Measurements from ENCODE around the gene NUP98. TPM values are rescaled to one million over a fixed set of nuclear protein-coding genes. Genes with fewer than 3 reads are reported as not detected.

Gene NUP98
- polyA plus RNA-seq, 3 donors = 19.6 to 76.2 (median 28.5) TPM

- no peak for TF ChIP-seq CTCF (IDR thresholded peaks at IDR 0.05)
- Histone ChIP-seq H3K4me2 (replicated peaks; ENCODE audit: extremely low read depth, low read length, poor library complexity, severe bottlenecking) (no peak overlapping the region), H2AFZ (ENCODE audit: insufficient read depth, low read depth, low read length, poor library complexity, severe bottlenecking) (no peak overlapping the region), H3K36me3 (replicated peaks in 1 of 2; ENCODE audit: control insufficient read depth in 1 of 2, insufficient read depth in 2 of 2, low read length in 2 of 2) (no peaks in the 10 kb centered on the region), H3K27me3 (ENCODE audit: control insufficient read depth in 2 of 2, insufficient read depth in 2 of 2, low read length in 2 of 2) (peaks cover 8 to 22% of the 10 kb centered on the region in 2 donors), H3K79me2 (ENCODE audit: insufficient read depth, low read length) (no peaks in the 10 kb centered on the region), H4K20me1 (ENCODE audit: insufficient read depth, low read length) (no peaks in the 10 kb centered on the region), H3K9ac (ENCODE audit: insufficient read depth, low read length, poor library complexity, severe bottlenecking) (no peak overlapping the region), H3K4me3 (replicated peaks in 1 of 3; ENCODE audit: low read depth in 2 of 3, low read length in 3 of 3) (no peak overlapping the region), H3K27ac (ENCODE audit: low read depth in 1 of 2, low read length in 2 of 2) (no peak overlapping the region), H3K4me1 (ENCODE audit: control insufficient read depth in 1 of 2, insufficient read depth in 2 of 2, low read length in 2 of 2) (peaks cover 10 to 23% of the 10 kb centered on the region in 2 donors), H3K9me3 (replicated peaks in 1 of 2; ENCODE audit: control insufficient read depth in 1 of 2, insufficient read depth in 1 of 2, low read length in 2 of 2) (no peaks in the 10 kb centered on the region)
- peaks cover 5 to 24% of the 10 kb centered on the region in 2 donors for H3K36me3 Mint-ChIP-seq
- H3K27ac Mint-ChIP-seq = peak overlapping the region in 1 of 7 donors; percentile 52
- H3K9me3 Mint-ChIP-seq = peaks cover 0 to 6% (median 0%) of the 10 kb centered on the region in 7 donors
- 100% methylated on average over 2 of the region's 5 CpGs for WGBS (ENCODE audit: insufficient coverage)
- intact Hi-C loops (cut with micrococcal nuclease) = no loop called here
- peaks cover 14 to 25% (median 16%) of the 10 kb centered on the region in 3 donors for H3K27me3 Mint-ChIP-seq (ENCODE audit: low read depth in 3 of 3)
- peaks cover 31% of the 10 kb centered on the region for H3K4me1 Mint-ChIP-seq
- H3K4me3 Mint-ChIP-seq = no peak overlapping the region
- no peak for DNase-seq
Observed at GRCh38 chr11:3638513-3638912, 158.8 kb downstream of the NUP98 start.

GRCh38 chr11:3637201-3637600 is 160.2 kb downstream of the NUP98 start:
- no peaks in the 10 kb centered on the region for H4K20me1 ChIP-seq (ENCODE audit: insufficient read depth, low read length)
- WGBS (ENCODE audit: insufficient coverage) = 89% methylated on average over 7 of the region's 13 CpGs
- intact Hi-C loops (cut with micrococcal nuclease) = no loop called here

More at GRCh38 chr11:3637201-3637600, 160.2 kb downstream of the NUP98 start:
- Histone ChIP-seq H3K4me1 (ENCODE audit: control insufficient read depth in 1 of 2, insufficient read depth in 2 of 2, low read length in 2 of 2) (peaks cover 3 to 11% of the 10 kb centered on the region in 2 donors), H3K36me3 (replicated peaks in 1 of 2; ENCODE audit: control insufficient read depth in 1 of 2, insufficient read depth in 2 of 2, low read length in 2 of 2) (no peaks in the 10 kb centered on the region), H3K9me3 (replicated peaks in 1 of 2; ENCODE audit: control insufficient read depth in 1 of 2, insufficient read depth in 1 of 2, low read length in 2 of 2) (no peaks in the 10 kb centered on the region), H3K4me3 (replicated peaks in 1 of 3; ENCODE audit: low read depth in 2 of 3, low read length in 3 of 3) (no peak overlapping the region), H3K79me2 (ENCODE audit: insufficient read depth, low read length) (no peaks in the 10 kb centered on the region), H2AFZ (ENCODE audit: insufficient read depth, low read depth, low read length, poor library complexity, severe bottlenecking) (no peak overlapping the region), H3K4me2 (replicated peaks; ENCODE audit: extremely low read depth, low read length, poor library complexity, severe bottlenecking) (no peak overlapping the region), H3K27me3 (ENCODE audit: control insufficient read depth in 2 of 2, insufficient read depth in 2 of 2, low read length in 2 of 2) (peaks cover 0 to 10% of the 10 kb centered on the region in 2 donors), H3K27ac (ENCODE audit: low read depth in 1 of 2, low read length in 2 of 2) (no peak overlapping the region), H3K9ac (ENCODE audit: insufficient read depth, low read length, poor library complexity, severe bottlenecking) (no peak overlapping the region)
- Mint-ChIP-seq H3K4me3 (no peak overlapping the region), H3K4me1 (peaks cover 20% of the 10 kb centered on the region), H3K9me3 (peaks cover 0 to 2% (median 0%) of the 10 kb centered on the region in 7 donors), H3K27me3 (ENCODE audit: low read depth in 3 of 3) (peaks cover 3 to 12% (median 5%) of the 10 kb centered on the region in 3 donors), H3K27ac (no peak overlapping the region), H3K36me3 (peaks cover 5 to 31% of the 10 kb centered on the region in 2 donors)
- no peak for DNase-seq
- TF ChIP-seq CTCF (IDR thresholded peaks at IDR 0.05) = no peak

Data from CD14-positive monocyte (primary cell).